ENCODE results near the gene RGS19. TPM values are rescaled to one million over a fixed set of nuclear protein-coding genes. Genes with fewer than 3 reads are reported as not detected.
A peak's percentile ranks its signal among the peaks of the same experiment; 100 is the strongest.

Gene RGS19
- total RNA-seq, 1 donor from 2014 or later: 40.3 TPM

DNA sequence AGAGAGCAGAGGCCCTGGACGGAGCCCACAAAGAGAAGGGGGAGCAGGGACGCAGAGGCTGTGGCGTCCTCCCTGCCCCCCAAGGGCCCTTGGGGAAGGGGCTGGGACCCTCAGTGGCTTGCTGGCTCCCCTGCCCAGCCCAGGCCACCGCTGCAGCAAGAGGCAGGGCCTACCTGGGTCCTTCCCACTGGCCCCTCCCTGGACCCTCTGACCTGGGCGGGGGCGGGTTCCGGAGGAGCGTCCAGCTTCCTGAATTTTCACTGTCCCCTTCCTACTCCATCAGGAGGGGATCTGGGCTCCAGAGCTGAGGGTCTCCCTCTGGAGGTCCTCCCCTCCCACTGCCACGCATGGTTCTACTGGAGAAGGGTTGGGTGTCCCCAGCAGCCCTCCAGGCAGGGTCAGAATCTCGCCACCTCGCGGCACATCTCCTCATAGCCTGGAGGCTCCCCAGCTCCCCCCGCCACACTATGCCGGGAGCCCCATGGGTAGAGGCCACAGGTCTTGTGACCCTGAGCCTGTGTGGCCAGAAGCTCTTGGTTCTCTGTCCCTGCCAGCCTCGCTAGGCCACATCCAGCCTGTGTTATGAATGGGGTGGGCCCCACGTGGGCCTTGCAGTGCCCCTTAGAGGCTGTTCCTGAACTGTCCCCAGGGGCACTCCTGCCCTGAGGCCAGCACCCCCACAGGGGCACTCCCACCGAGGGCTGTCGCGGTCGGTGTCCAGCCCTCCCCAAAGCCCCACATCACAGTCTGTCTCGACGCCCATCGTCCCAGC is 28.9 kb downstream of the RGS19 start:
- DNase-seq (ENCODE audit: extremely low read depth, low read depth, low spot score): no peak

DNA sequence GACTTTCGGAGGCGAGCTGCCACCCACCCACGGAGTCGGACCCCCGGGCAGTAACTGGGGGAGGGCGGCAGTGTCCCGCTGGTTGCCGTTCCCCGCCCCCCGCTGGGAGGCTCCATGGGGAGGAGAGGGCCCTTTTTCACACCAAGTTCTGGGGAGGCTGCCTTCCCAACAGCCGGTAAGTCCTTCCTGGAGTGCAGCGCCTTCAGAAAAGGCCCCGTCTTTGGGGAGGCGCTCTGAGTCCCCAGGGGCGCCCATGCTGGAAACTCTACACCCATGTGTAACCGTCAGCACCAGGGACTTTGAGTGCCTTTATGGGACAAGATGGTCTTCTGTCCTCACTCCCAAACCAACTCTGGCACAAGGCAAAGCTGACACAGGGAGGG is 29.4 kb downstream of the RGS19 start:
- DNase-seq (ENCODE audit: extremely low read depth, low read depth, low spot score): no peak

DNA sequence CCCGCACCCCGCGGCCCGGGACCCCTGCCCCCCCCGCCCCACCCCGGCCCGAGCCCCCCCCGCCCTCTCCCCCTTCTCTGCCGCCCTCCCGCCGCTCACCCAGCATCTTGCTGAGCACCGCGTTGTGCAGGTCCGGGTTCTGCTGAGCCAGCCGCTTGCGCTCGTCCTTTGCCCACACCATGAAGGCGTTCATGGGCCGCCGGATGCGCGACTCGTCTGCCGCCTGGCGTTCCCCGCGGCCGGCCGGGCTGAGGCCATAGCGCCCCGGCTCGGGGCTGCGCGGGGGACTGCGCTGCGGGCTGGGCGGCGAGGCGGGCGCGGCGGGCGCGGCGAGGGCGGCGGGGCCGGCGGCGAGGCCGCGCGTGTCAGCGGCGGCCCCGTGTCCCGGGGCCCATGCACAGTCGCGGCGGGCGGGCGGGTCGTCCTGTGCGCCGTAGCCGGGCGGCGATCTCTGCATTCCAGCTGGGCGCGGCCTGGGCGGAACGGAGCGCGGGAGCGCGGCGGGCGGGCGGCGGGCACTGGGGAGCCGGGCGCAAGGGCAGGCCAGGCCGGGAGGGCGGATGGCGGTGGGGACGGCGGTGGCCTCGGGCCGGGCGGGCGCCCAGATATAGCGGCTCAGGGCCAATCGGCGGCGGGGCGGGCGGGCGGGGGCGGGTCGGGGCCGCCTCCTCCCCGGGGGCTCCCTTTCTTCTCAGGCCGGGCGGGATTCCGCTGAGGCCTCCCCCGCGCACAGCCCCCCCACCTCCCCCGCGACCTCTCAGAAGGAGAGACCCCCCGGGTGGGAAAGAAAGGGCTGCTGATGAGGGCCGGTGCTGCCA is 30.0 kb downstream of the RGS19 start, which contains the start of gene SOX18:
SOX18 (minus strand) TSS at position 580 of the 818 bp plus-strand sequence; CDS start at position 457, 123 bp downstream.
- no peak for DNase-seq (ENCODE audit: extremely low read depth, low read depth, low spot score)

DNA sequence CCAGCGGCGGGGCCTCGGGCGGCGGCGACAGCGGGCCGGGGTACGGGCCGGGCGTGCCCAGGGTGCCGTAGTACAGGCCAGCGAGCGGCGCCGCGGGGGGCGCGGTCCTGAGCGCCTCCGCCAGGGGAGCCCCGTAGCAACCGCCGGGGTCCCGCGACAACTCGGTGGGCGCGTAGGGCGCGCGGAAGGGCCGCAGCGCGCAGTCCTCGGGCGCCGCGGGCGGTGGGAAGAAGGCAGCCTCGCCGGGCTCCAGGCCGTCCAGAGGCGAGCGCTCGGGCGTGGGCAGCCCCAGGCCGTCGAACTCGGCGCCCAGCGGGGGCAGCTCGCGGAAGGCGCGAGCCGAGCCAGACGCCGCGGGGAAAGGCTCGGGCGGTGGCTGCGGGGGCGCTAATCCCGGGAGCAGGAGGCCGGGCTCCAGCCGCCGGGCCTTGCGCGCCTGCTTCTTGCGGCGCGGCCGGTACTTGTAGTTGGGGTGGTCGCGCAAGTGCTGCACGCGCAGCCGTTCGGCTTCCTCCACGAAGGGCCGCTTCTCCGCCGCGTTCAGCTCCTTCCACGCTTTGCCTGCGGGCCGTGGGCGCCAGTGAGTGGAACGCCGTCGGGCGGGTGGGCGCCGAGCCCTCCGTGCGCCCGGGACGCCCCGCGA is 30.8 kb downstream of the RGS19 start:
- no peak for DNase-seq (ENCODE audit: extremely low read depth, low read depth, low spot score)

DNA sequence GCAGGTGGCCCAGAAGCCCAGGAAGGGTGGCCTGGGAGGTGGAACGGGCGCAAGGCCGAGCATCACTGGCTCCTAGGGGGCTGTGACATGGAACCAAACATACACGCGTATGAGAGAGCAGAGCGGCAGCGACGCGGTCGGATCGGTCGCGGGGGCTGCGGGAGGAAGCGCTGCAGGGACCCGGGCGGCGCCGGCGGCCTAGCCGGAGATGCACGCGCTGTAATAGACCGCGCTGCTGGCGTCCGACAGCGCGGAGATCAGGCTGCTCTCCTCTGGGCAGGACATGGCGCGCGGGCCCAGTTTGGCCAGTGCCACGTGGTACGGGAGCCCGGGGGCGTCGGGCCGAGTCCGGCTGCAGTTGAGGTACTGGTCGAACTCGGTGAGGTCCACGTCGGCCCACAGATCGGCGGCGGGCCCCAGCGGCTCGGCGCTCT is 31.3 kb downstream of the RGS19 start:
- no peak for DNase-seq (ENCODE audit: extremely low read depth, low read depth, low spot score)

DNA sequence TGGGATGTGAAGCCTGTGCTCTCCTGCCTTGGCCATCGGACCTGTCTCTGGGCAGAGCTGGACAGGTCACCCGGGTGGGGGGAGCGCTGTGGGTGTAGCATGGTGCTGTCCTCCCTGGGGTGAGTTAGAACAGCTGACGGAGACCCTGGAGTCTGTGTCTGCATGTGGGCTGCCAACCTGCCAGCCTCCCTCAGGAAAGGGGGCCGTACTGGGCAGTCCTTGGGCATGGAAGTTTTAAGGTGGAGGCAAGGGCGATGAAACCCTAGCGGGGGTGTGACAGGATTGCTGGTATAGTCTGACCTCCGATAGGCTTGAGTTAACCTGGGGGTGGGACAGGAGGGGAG is 32.3 kb downstream of the RGS19 start:
- DNase-seq (ENCODE audit: extremely low read depth, low read depth, low spot score): no peak

DNA sequence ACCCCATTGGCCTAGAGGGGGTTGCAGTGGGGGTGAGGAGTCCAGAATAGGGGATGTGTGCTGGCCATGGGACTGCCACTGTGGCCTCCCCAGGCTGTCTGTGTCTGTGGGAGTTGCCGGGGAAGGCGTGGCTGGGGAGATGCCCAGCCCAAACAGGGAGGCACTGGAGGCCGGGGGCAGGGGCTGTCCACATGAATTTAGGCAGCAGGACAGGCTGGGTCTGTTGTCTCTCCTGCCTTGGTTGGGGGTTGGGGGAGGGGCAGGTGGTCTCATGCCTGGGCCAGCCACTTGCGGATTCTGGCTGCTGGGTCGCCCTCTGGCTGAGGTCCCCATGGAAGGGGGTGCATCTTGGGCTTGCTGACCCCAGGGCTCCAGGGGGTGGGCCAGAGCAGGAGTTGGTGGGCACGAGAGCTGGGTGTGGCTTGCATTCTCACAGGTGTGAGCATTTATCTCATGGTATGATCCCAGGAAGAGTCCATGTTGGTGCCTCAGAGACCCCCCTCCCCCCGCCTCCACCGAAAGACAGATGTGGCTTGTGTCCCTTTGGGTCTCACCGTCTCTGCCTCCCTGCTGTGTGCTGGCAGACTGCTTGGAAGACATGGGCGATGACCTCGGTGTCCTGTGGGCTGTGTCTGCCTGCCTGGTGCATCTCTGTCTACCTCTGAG is 33.8 kb downstream of the RGS19 start:
- DNase-seq (ENCODE audit: extremely low read depth, low read depth, low spot score): no peak

DNA sequence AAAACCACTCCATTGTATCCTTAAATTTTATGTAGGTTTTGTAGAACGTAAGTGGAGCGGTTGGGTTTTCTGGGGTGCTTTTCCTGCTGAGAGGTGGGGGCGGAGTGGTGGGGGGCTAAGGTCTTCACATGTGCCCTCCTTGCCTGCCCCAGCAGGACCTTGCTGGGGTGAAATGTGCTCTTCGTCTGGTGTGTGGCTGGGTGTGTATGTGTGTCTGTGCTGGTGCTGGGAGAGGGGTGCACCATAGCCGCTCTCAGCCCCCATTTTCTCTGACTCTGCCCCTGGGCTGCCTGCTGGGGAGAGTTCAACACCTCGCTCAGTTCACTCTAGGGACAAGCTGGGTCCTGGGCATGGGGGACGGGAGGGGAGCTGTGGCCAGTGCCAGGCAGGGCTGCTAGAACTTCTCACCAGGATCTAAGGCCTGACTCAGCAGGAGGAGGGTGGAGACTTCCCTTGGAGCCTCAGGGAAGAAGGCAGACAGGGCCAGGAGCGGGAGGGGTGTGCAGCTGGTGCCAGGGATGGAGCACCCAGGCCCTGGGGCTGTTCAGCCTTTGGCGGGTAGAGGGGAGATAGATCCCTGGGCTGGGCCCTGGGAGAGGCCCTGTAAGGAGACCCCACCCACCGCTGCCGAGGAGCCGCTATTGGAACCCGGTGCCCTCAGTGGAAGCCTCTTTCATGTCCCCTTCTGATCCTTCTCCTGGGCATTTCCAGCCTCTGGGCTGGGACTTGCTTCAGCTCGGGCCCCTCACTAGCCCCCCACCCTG is 34.7 kb downstream of the RGS19 start:
- DNase-seq (ENCODE audit: extremely low read depth, low read depth, low spot score): no peak

DNA sequence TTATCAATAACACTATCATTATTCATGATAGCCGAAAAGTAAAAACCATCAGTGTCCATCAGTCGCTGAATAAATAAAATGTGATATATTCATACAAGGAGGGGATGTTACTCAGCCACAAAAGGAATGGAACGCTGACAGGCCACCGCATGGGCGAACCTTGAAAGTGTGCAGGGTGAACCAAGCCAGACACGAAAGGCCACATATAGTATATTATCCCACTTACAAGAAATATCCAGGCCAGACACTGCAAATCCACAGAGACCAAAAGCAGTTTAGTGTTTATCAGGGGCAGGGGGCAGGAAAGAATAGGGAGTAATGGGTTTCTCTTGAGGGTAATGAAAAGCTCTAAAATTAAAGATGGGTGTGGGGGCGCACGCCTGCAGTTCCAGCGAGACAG is 35.5 kb downstream of the RGS19 start:
- no peak for DNase-seq (ENCODE audit: extremely low read depth, low read depth, low spot score)

DNA sequence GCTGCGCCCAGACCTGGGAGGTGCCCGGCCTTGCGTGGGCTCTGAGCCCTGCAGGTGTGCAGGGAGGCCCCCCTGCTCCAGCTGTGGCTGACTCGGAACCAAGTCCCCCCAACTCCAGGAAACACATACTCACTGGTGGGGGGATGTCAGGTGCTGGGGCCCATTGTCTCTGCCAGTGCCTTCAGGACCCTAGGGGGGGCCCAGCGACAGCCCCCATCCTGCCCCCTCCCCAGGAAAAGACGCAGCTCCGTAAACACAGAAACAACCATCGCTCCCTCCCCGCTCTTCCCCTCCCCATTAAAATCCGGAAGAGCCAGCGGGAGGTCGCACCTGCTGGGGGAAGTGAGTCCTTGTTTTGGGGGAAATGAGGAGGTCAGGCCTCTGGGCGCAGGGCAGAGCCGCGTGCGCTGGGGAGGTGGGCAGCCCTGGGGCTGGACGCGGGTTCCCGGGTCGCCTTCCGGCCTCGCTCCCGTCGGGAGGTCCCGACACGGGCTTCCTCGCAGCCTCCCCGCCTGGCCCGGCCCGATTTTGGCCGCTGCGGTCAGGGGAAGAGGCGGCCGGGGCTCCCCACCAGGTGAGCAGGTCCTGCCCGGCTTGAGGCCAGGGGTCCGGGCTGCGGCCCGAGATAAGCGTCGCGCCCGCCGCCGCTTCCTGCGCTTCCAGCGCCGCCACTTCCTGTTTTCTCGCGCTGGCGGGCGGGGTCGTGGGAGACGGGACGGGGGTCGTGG is 37.1 kb downstream of the RGS19 start:
- no peak for DNase-seq (ENCODE audit: extremely low read depth, low read depth, low spot score)

DNA sequence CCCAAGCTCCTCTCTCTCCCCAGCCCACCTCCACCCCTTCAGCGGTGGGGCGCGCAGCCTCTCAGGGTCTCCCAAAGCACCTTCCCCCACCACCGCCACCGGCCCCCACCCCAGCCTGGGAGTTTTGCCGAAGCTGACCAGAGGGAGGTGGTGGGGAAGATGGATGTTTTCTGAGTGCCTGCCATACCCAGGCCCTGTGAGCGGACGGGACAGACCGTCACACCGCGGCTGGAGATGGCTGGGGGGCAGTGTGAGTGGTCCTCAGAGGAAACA is 37.6 kb downstream of the RGS19 start:
- no peak for DNase-seq (ENCODE audit: extremely low read depth, low read depth, low spot score)

DNA sequence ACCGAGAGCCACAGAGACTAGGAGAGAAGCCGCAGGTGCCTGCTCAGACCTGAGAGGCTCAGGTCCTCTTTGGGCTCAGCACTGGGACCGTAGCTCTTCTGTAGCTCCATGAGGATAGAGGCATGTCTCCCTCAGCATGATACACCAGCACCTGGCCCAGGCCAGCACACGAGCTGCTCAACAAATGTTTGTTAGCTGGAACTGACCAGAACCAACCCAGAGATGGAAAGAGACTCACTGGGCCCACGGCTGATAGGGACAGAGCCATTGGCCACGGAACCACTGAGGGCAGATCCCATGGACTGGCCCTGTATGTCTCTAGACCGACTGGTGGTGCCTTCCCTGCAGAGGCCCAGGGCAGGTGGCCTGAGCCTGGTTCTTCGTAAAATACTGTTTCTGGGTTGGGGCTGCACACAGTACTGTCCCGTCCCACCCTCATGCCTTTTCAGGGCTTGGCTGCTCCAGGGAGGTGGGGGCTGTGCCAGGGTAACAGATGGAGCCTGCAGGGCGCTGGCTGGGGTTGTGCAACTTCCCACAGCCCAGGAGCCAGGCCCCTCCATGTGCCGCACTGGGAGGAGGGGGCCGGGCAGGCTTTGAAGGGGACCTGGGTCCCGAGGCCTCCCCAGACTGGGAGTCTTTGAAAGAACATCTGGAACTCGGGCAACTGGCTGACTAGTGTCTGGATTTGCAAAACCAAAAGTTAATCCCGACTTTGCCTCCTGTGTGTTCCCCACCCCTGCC is 38.1 kb downstream of the RGS19 start:
- DNase-seq (ENCODE audit: extremely low read depth, low read depth, low spot score): no peak

DNA sequence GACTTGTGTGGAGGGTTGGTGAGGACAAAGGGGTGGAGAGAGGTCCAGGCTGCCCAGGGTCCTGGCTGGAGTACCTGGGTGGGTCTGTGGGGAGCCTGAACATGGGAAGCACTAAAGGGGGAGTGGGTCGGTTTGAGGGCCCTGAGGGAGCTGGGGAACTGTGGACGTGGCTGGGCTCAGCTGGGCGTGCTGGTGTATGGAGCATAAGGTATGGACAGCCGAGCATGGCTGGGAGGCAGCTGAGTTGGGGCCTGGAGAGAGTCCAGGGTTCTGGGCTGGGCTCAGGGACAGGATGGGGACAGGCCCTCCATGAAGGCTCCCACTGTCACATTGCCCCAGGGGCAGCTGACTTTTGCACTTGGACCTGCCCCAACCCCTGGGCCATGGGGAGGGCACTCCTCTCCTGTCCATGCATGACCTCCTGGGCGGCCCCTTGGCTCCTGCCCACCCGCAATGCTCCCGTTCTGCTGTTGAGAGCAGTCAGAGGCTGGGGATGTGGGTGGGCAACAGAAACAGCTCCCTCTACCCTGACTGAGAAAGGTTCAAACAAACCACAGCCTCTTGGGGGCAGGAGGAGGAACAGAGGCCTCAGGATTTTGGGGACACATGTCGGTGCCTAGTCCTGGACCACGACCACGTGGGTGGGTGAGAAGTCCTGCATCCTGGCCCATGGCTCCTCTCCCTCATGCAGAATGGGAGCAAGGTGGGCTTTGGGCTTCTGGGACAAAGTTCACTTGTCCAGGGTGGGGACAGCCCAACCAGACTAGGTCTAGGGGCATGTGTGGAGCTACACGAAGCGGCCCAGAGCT is 38.9 kb downstream of the RGS19 start:
- DNase-seq (ENCODE audit: extremely low read depth, low read depth, low spot score): no peak

DNA sequence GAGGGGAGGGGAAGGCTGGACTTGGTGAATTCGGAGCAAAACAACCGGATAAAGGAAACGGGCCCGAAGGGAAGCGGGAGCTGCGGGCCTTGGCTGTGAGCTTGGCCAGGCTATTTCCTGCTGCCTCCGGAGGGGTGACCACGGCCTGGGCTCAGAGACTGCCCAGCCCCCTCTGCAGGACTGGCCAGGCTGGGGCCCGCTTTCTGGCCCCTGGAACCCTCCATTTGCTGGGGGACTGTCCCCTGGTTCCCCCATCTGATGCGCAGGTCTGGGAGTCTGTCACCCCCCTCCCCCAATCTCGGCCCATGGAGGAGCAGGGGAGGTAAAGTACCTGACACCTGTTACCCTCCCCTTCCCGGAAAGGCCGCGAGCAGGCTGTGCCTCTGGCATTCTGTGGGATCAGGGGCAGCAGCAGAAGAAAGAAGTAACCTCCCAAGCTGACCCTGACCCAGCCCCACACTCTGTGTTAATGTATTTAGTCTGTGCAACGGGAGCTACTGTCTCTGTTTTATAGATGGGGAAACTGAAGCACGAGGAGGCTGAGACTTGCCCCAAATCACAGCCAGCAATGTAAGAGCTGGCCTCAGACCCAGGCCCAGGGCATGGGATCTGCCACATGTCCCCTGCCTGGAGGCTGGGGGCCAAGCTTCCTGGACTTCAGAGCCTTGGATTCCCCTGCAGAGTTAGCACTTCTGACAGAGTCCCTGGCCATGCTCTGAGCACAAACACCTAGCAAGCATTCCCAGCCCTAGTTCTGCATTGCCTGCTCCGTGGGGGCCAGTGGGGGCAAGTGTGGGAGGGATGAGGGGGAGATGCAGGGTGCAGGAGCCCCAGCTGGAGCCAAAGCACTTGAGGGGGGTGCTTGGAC is 39.8 kb downstream of the RGS19 start:
- DNase-seq (ENCODE audit: extremely low read depth, low read depth, low spot score): peak; percentile 75

DNA sequence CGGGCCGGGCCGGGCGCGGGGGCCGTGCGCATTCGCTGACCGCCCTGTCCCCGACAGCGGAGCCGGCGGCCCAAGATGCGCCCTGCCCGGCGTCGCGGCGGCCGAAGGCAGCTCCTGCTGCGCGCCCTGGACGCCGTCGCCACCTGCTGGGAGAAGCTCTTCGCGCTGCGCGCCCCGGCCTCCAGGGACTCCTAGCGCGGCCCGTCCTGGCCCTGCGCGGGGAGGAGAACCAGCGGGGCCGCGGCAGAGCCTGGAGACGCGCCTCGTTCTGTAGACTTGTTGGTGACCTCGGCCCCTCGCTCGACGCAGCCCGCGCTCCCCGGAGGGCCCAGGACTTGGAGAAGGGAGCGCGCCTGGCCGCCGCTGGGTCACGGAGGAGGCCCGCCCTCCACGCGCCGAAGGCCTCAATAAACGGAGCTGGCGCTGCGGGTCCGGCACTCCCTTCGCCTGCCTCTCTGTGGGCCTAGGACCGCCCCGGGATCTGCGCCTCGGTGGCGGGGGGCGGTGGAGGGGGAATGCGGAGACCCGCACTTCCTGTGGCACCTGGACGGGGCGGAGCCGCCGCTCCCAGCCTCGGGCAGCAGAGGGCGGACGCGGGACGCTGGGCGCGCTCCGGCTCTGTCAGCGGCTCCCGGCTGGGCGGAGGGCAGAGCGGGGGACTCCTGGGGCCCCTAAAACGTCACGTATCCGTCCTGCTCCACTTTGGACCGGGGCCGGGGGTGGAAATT is 40.6 kb downstream of the RGS19 start:
- no peak for DNase-seq (ENCODE audit: extremely low read depth, low read depth, low spot score)

DNA sequence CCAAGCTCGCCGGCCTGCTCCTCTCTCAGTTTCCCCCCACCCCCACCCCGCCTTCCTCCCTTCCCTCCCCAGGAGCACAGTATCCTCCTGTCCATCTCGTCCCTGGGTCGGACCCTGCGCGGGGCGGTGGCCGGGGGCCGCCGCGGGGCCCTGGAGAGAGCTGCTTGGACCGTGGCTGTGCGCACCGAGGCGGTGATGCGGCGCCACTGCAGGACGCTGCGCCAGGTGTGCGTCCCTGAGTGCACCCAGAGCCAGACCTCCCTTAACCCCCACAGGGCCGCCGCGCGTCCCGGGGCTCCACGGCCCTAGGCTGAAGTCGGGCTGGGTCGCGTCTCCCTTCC is 41.1 kb downstream of the RGS19 start:
- no peak for DNase-seq (ENCODE audit: extremely low read depth, low read depth, low spot score)

All from glomerular endothelial cell (primary cell).